ENCODE measurements around the gene PALS1. TPM values are rescaled to one million over a fixed set of nuclear protein-coding genes. Genes with fewer than 3 reads are reported as not detected.

The PALS1 gene
- 10 to 100 TPM in 1 of 2 donors, 1 to 10 TPM in 1; 6.4 to 10.8 TPM for total RNA-seq

GRCh38 chr14:67241411-67242167, at the start of gene PALS1:
Gene PALS1, plus strand, starts transcription at chr14:67241435. Its CDS starts 37,736 bp downstream, at chr14:67279171.
- Mint-ChIP-seq H3K27me3 (peaks cover 0 to 4% of the 10 kb centered on the region in 2 donors), H3K27ac (peak within 1 kb of the TSS; percentile 54 to 76), H3K4me3 (peak within 1 kb of the TSS; percentile 75), H3K36me3 (no peaks in the 10 kb centered on the region), H3K9me3 (no peaks in the 10 kb centered on the region), H3K4me1 (ENCODE audit: low read depth in 2 of 2) (peaks cover 8 to 19% of the 10 kb centered on the region in 2 donors)
- ATAC-seq (peak in 1 of 2 donors; percentile 69), DNase-seq (ENCODE audit: low spot score) (peak; percentile 62)

GRCh38 chr14:67191768-67192290, 49.4 kb upstream of the PALS1 start:
- ATAC-seq, result no peak
- no peaks in the 10 kb centered on the region for H3K9me3 Mint-ChIP-seq
- H3K27me3 Mint-ChIP-seq, result no peaks in the 10 kb centered on the region
- no peak overlapping the region for H3K27ac Mint-ChIP-seq
- H3K36me3 Mint-ChIP-seq, result no peaks in the 10 kb centered on the region
- DNase-seq (ENCODE audit: low spot score), result no peak
- H3K4me3 Mint-ChIP-seq, result no peak overlapping the region
- no peaks in the 10 kb centered on the region for H3K4me1 Mint-ChIP-seq (ENCODE audit: low read depth in 2 of 2)

DNA sequence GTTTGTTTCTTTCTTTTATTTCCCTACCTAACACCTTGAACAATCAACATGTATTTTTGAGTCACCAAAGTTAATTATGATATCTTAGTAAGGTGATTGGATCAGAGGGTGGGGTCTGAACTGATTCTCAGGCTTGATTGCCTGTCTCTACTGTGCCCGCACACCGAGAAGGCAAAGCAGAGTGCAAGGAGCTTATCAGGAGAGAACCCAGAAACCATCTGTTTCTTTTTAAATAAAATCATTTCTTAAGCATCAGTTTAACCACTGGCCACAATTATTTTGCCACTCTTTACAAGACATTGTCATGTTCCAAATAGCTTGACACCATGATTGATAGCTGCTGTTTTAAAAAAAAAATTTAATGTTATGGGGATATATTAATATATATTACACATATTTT, 48.9 kb upstream of the PALS1 start:
- DNase-seq (ENCODE audit: low spot score), result no peak
- no peaks in the 10 kb centered on the region for H3K27me3 Mint-ChIP-seq
- H3K4me1 Mint-ChIP-seq (ENCODE audit: low read depth in 2 of 2), result peaks cover 0 to 2% of the 10 kb centered on the region in 2 donors
- H3K9me3 Mint-ChIP-seq, result no peaks in the 10 kb centered on the region
- H3K27ac Mint-ChIP-seq, result no peak overlapping the region
- H3K4me3 Mint-ChIP-seq, result no peak overlapping the region
- ATAC-seq, result no peak
- no peaks in the 10 kb centered on the region for H3K36me3 Mint-ChIP-seq

DNA sequence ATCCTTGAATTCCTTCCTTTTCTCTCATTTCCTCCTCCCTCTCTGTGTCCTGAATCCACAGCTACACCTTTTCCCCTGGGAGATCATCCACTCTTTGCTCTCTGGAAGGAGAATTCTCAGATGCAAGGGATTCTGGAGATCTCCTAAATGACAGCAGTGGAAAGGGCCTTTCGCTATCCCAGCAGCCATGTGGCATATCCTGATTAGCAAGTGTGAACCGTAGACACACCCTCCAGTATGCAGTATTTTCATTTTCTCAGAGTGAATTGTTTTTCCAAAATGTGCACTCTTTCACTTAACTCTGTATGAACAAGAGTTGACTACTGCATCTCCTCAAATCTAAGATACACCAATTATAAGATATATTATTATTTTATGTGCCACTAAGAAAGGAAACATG, 46.0 kb upstream of the PALS1 start:
- H3K27me3 Mint-ChIP-seq, result peaks cover 0 to 2% of the 10 kb centered on the region in 2 donors
- no peak for ATAC-seq
- H3K4me1 Mint-ChIP-seq (ENCODE audit: low read depth in 2 of 2), result peaks cover 0 to 3% of the 10 kb centered on the region in 2 donors
- no peak for DNase-seq (ENCODE audit: low spot score)
- H3K27ac Mint-ChIP-seq, result no peak overlapping the region
- H3K9me3 Mint-ChIP-seq, result no peaks in the 10 kb centered on the region
- H3K4me3 Mint-ChIP-seq, result no peak overlapping the region
- H3K36me3 Mint-ChIP-seq, result no peaks in the 10 kb centered on the region

- Mint-ChIP-seq H3K4me1 (ENCODE audit: low read depth in 2 of 2) (peaks cover 0 to 3% of the 10 kb centered on the region in 2 donors), H3K9me3 (no peaks in the 10 kb centered on the region), H3K27me3 (peaks cover 0 to 2% of the 10 kb centered on the region in 2 donors), H3K4me3 (no peak overlapping the region), H3K36me3 (no peaks in the 10 kb centered on the region), H3K27ac (no peak overlapping the region)
- ATAC-seq, result no peak
- no peak for DNase-seq (ENCODE audit: low spot score)
Observed at GRCh38 chr14:67199016-67199415, 42.2 kb upstream of the PALS1 start.

GRCh38 chr14:67207810-67208209, 33.4 kb upstream of the PALS1 start:
- Mint-ChIP-seq H3K4me1 (ENCODE audit: low read depth in 2 of 2) (no peaks in the 10 kb centered on the region), H3K27me3 (peaks cover 6 to 21% of the 10 kb centered on the region in 2 donors), H3K27ac (no peak overlapping the region), H3K36me3 (no peaks in the 10 kb centered on the region), H3K9me3 (no peaks in the 10 kb centered on the region), H3K4me3 (no peak overlapping the region)
- ATAC-seq (no peak), DNase-seq (ENCODE audit: low spot score) (no peak)

DNA sequence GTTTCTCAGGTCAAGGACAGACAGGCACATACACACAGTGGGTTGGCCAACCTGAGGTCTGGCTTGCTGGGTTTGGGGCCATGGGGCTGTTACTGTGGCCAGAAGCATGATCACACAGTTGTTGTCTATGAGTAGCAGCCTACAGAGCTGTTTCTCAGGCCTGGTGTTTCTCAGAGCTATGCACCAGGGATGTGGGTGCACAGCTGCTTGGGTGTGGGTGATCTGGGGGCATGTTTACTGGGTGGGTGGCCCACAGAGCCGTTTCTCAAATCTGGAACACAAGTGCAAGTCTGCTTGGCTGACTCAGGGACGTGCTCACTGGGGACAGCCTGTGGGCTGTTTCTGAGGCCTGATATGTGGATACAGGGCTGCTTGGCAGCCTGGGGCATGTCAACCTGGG, 23.1 kb upstream of the PALS1 start:
- Mint-ChIP-seq H3K4me3 (no peak overlapping the region), H3K27me3 (peaks cover 0 to 7% of the 10 kb centered on the region in 2 donors), H3K27ac (no peak overlapping the region), H3K9me3 (no peaks in the 10 kb centered on the region), H3K36me3 (no peaks in the 10 kb centered on the region), H3K4me1 (ENCODE audit: low read depth in 2 of 2) (no peaks in the 10 kb centered on the region)
- no peak for DNase-seq (ENCODE audit: low spot score)
- peak; percentile 28 to 31 for ATAC-seq

DNA sequence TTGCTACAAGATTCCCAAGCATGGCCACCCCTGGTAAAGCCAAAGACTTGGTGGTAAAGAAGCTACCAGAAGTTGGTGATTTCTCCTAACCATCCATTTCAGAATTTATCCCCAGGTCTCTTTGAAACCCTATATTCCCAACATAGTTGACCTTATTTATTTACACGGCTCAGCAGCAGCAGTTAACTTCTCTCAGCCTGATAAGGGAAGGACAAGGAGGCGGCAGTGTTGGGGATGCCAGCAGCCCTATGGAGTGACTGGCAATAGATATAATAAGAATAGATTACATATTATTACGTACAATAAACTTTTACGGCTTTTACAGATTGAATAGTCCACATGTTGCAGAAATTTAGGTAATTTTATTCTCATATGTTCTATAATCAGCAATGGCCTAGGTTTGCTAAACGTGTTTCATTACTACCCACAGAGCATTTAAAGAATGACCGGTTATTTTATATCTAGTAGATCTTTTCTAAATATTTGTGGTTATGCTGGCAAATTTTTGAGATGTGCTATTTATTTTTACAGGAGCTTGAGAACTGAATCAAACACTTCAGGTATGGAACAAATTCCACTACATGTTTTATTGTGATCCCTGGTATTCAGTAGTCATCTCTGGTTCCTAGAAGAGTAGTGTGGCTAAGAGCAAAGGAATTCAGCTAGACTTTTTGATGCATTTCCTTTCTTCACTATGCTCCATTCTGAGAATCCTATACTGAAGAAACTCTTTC, 19.8 kb upstream of the PALS1 start:
- no peaks in the 10 kb centered on the region for H3K4me1 Mint-ChIP-seq (ENCODE audit: low read depth in 2 of 2)
- ATAC-seq, result no peak
- peaks cover 3 to 16% of the 10 kb centered on the region in 2 donors for H3K27me3 Mint-ChIP-seq
- H3K27ac Mint-ChIP-seq, result no peak overlapping the region
- no peaks in the 10 kb centered on the region for H3K9me3 Mint-ChIP-seq
- H3K4me3 Mint-ChIP-seq, result no peak overlapping the region
- H3K36me3 Mint-ChIP-seq, result no peaks in the 10 kb centered on the region
- no peak for DNase-seq (ENCODE audit: low spot score)

DNA sequence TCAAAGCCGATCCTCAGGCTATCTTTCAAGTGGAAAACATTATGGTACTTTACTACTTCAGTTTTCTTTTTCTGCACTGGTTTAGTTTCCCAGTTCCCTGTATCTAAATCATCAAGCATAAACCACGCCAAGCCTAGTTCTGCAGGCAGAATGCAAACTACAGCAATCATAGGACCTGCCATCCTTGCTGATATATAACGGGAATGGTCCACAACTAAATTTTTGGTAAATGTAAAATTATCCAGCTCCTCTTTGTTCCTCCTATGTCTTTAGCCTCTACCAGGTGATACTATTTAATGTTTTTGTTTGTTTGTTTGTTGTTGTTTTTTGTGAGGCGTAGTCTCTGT, 19.3 kb upstream of the PALS1 start:
- no peaks in the 10 kb centered on the region for H3K9me3 Mint-ChIP-seq
- H3K4me1 Mint-ChIP-seq (ENCODE audit: low read depth in 2 of 2), result no peaks in the 10 kb centered on the region
- no peaks in the 10 kb centered on the region for H3K36me3 Mint-ChIP-seq
- DNase-seq (ENCODE audit: low spot score) (no peak), ATAC-seq (no peak)
- H3K4me3 Mint-ChIP-seq, result no peak overlapping the region
- H3K27me3 Mint-ChIP-seq, result peaks cover 3 to 16% of the 10 kb centered on the region in 2 donors
- H3K27ac Mint-ChIP-seq, result no peak overlapping the region

DNA sequence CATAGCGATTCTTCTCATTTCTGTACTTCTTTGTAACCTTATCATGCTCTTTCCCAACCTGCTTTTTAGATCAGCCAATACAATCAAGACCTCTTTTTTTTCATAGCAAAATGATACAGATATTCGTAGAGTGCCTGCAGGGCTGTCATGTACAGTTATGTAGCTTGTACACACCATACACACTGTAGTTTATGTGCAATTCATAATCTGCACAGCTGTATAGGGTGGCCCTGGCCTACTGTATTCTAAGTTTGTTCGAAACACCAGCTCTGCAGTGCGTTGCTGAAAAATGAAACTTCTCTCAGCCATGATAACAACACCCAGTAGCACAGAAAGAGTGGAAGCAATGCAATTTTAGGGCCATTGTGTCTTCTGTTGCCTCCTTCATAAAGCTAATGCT, 15.7 kb upstream of the PALS1 start:
- no peak for ATAC-seq
- H3K27me3 Mint-ChIP-seq, result peaks cover 3 to 16% of the 10 kb centered on the region in 2 donors

GRCh38 chr14:67228325-67228984, 12.8 kb upstream of the PALS1 start:
- Mint-ChIP-seq H3K36me3 (no peaks in the 10 kb centered on the region), H3K27me3 (peaks cover 3 to 8% of the 10 kb centered on the region in 2 donors), H3K4me3 (no peak overlapping the region), H3K9me3 (no peaks in the 10 kb centered on the region), H3K4me1 (ENCODE audit: low read depth in 2 of 2) (no peaks in the 10 kb centered on the region), H3K27ac (no peak overlapping the region)
- ATAC-seq, result no peak
- no peak for DNase-seq (ENCODE audit: low spot score)

More for the DNA sequence above, 15.7 kb upstream of the PALS1 start:
- Mint-ChIP-seq H3K4me3 (no peak overlapping the region), H3K27ac (no peak overlapping the region), H3K9me3 (no peaks in the 10 kb centered on the region), H3K4me1 (ENCODE audit: low read depth in 2 of 2) (no peaks in the 10 kb centered on the region), H3K36me3 (no peaks in the 10 kb centered on the region)
- no peak for DNase-seq (ENCODE audit: low spot score)

DNA sequence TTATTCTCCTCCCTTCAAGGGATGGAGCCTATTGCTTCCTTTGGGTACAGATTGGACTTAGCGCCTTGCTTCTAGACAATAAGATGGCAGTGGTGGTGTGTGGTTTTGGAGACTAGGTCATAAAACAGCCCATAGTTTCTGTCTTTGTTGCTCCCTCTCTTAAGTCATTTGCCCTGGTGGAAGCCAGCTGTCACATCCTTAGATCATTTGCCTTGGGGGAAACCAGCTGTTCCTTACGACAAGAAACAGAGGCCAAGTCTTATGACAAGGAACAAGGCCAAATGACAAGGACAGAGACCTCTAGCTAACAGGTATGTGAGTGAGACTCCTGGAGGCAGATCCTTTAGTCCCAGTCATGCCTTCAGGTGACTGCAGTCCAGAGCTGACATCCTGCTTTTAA, 9.2 kb upstream of the PALS1 start:
- Mint-ChIP-seq H3K4me1 (ENCODE audit: low read depth in 2 of 2) (no peaks in the 10 kb centered on the region), H3K27ac (no peak overlapping the region), H3K27me3 (no peaks in the 10 kb centered on the region), H3K36me3 (no peaks in the 10 kb centered on the region), H3K9me3 (no peaks in the 10 kb centered on the region), H3K4me3 (no peak overlapping the region)
- ATAC-seq (no peak), DNase-seq (ENCODE audit: low spot score) (no peak)

GRCh38 chr14:67232621-67233020, 8.6 kb upstream of the PALS1 start:
- DNase-seq (ENCODE audit: low spot score) (no peak), ATAC-seq (no peak)
- no peak overlapping the region for H3K27ac Mint-ChIP-seq
- H3K36me3 Mint-ChIP-seq, result no peaks in the 10 kb centered on the region
- no peak overlapping the region for H3K4me3 Mint-ChIP-seq
- H3K4me1 Mint-ChIP-seq (ENCODE audit: low read depth in 2 of 2), result no peaks in the 10 kb centered on the region
- no peaks in the 10 kb centered on the region for H3K9me3 Mint-ChIP-seq
- no peaks in the 10 kb centered on the region for H3K27me3 Mint-ChIP-seq

- H3K36me3 Mint-ChIP-seq, result no peaks in the 10 kb centered on the region
- no peaks in the 10 kb centered on the region for H3K9me3 Mint-ChIP-seq
- DNase-seq (ENCODE audit: low spot score) (no peak), ATAC-seq (no peak)
- H3K27ac Mint-ChIP-seq, result no peak overlapping the region
- peaks cover 8 to 18% of the 10 kb centered on the region in 2 donors for H3K4me1 Mint-ChIP-seq (ENCODE audit: low read depth in 2 of 2)
- H3K27me3 Mint-ChIP-seq, result peaks cover 0 to 4% of the 10 kb centered on the region in 2 donors
- H3K4me3 Mint-ChIP-seq, result no peak overlapping the region
Observed at GRCh38 chr14:67237591-67237990, 3.6 kb upstream of the PALS1 start.
